ENCODE measurements around the gene NHERF2.
A peak's percentile ranks its signal among the peaks of the same experiment; 100 is the strongest.

Gene NHERF2

DNA sequence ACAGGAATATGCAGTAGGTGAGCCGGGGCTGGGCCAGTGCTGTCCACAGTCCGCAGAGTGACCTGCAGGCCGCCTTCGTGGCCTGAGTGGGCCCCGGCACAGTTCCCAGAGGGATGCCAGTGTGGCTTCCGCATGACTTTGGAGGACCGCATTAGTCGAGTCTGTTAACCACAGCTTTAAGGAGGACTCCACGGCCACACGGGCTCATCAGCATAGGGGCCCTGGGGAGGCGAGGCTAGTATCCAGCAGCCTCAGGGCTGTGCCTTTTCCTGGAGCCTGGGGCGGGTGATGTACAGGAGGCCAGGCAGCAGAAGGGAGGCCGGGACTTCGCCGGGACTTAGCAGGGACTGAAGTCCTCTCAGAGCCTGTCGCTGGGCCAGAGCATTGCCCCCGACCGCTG lies 34.3 kb downstream of the NHERF2 start:
- DNase-seq (ENCODE audit: low spot score) = no peak

DNA sequence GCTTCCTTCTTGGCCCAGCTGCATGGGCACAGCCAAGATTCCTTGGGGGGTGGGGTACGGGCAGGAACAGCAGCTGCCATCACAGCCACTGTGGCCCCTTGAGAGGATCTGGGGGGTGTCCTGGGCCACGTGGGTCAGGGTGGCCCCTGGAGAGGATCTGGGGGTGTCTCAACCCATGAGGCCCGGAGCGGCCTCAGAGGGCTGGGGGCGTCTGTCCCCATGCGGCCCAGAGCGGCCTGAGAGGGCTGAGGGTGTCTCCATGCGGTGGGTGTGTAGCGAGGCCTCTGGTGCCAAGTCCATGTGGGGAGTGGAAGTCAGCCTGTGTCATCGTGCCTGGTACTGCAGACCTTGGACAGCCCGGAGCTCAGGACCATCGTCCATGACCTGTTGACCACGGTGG lies 34.8 kb downstream of the NHERF2 start:
- no peak for DNase-seq (ENCODE audit: low spot score)

DNA sequence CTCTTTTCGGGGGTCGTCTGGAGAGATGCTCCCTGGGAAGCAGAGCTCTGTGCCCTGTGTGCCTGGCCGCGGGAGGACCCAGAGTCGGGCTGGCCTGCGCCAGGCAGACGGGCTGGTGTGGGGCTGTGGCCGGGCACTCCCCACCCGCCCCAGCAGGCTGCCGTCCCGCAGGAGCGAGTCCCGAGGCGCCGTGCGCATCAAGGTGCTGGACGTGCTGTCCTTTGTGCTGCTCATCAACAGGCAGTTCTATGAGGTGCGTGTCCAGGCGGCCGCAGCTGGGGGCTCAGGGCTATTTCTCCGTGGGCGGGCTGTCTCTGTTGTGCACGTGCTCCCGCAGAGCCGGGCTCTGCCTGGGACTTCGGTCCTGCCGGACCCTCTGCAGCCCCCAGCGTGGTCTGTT lies 36.1 kb downstream of the NHERF2 start:
- no peak for DNase-seq (ENCODE audit: low spot score)

GRCh38 chr16:2063861-2064260 lies 37.2 kb downstream of the NHERF2 start:
- no peak for DNase-seq (ENCODE audit: low spot score)

GRCh38 chr16:2064368-2064945 lies 37.8 kb downstream of the NHERF2 start:
- no peak for DNase-seq (ENCODE audit: low spot score)

DNA sequence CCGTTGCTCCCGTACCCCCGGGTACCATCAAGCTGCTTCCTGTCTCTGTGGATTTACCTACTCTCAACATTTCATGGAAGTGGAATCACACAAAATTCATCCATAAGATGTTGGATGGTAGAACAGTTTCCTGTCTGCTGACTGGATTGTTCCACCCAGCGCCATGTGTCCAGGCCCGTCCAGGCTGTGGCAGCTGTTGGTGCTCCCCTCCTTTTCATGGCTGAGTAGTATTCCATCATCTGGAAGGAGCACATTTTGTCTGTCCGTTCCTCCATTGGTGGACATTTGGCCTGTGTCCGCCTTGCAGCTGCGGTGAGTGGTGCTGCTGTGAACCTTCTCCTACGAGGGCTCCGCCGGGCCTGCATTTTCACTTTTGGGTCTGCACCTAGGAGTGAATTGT lies 39.4 kb downstream of the NHERF2 start:
- DNase-seq (ENCODE audit: low spot score) = no peak

GRCh38 chr16:2070576-2071453 lies 44.1 kb downstream of the NHERF2 start:
- DNase-seq (ENCODE audit: low spot score) = no peak

- DNase-seq (ENCODE audit: low spot score) = peak; percentile 18
These were observed 44.9 kb downstream of the NHERF2 start for GRCh38 chr16:2071454-2072202.

DNA sequence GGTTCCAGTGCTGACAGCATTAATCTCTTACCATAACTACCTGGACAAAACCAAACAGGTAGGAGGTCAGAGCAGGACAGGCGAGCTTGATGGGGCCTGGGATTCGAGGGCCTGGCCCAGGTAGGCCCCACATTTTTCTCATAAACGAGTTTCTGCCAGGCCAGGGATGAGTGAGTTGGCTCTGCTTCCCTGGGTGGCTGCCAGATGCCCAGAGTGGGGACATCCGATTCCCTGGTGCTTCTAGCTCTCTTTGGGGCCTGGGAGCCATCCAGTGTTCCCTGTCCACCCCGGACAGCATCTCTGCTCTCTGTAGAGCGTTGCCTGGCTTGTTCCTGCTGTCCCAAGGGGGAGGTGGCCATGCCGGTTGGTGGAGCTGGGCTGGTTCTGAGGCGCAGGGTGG lies 46.2 kb downstream of the NHERF2 start:
- DNase-seq (ENCODE audit: low spot score) = no peak

DNA sequence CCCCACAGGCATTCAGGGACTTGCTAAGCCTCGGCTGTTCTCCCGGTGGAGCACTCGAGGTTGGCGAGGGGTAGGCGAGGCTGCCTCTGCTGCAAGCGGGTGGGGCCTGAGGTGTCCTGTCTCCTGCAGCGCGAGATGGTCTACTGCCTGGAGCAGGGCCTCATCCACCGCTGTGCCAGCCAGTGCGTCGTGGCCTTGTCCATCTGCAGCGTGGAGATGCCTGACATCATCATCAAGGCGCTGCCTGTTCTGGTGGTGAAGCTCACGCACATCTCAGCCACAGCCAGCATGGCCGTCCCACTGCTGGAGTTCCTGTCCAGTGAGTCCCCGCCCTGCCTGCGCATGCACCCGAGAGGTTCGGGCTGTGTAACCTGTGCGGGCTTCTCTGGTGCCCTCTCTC lies 47.4 kb downstream of the NHERF2 start:
- DNase-seq (ENCODE audit: low spot score) = no peak

- no peak for DNase-seq (ENCODE audit: low spot score)
These were observed 48.9 kb downstream of the NHERF2 start for GRCh38 chr16:2075631-2076030.

- DNase-seq (ENCODE audit: low spot score) = no peak
These were observed 49.6 kb downstream of the NHERF2 start for GRCh38 chr16:2076072-2076865.

DNA sequence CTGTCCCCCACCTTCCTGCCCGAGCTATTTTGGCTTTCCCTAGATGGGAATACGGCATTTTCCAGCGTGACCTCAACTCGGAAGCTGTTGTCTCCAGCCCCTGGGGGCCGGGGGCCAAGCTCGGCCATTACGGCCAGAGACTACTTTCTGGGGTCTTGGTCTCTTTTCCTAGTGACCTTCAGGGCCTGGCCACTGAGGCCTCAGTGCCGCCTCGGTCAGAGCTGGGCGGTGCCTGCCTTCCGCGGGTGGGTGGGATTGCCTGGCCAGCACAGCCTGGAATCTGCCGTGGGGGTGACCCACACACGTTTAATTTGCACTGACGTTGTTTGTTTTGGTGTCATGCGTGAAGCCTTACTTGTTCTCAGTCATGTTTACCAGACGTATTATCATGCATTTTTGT lies 50.3 kb downstream of the NHERF2 start:
- DNase-seq (ENCODE audit: low spot score) = no peak

- no peak for DNase-seq (ENCODE audit: low spot score)
These were observed 51.0 kb downstream of the NHERF2 start for GRCh38 chr16:2077696-2078095.

DNA sequence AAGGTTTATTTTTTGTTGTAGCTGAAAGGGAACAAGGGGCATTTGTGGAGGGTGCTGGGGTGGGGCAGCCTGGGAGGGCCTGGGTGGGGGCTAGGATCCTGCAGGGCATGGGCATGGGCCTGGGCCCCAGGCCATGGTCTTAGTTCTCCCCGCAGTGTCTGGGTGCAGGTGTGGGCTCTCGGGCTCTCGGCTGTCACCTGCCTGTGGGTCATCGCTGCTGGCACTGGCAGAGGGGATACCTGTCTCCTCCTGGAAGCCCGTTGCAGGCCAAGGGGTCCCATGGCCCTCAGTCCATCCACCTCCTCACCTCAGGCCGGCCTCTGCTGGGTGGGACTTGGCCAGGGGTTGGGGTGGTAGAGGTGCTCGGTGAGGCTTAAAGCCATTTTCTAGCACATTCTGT lies 51.4 kb downstream of the NHERF2 start:
- DNase-seq (ENCODE audit: low spot score) = no peak

- no peak for DNase-seq (ENCODE audit: low spot score)
These were observed 52.0 kb downstream of the NHERF2 start for GRCh38 chr16:2078691-2079090.

DNA sequence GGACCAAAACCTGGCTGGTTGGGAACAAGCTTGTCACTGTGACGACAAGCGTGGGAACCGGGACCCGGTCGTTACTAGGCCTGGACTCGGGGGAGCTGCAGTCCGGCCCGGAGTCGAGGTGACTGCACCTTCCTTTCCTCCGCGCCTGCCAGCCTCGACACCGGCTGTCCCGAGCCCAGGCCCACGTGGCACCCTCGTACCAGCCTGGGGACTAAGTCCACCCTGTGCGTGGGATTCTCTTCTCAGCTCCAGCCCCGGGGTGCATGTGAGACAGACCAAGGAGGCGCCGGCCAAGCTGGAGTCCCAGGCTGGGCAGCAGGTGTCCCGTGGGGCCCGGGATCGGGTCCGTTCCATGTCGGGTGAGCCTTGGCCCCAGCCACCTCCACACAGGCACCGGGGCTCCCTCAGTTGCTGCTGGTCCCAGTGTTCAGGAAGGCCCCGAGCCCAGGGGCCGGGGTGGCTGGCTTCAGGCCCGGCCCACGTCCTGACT lies 52.7 kb downstream of the NHERF2 start:
- DNase-seq (ENCODE audit: low spot score) = no peak

DNA sequence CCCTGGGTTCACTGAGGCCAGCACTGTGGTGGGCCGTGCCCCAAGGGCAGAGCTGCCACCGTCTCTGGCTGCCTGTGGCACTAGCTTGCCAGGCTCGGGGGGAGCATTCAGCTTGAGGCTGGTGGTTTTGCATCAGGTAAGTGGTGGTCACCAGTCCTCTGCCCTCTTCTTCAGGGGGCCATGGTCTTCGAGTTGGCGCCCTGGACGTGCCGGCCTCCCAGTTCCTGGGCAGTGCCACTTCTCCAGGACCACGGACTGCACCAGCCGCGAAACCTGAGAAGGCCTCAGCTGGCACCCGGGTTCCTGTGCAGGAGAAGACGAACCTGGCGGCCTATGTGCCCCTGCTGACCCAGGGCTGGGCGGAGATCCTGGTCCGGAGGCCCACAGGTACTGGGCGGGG lies 53.3 kb downstream of the NHERF2 start:
- DNase-seq (ENCODE audit: low spot score) = no peak

- DNase-seq (ENCODE audit: low spot score) = peak; percentile 14
These were observed 54.7 kb downstream of the NHERF2 start for GRCh38 chr16:2081201-2082084.

GRCh38 chr16:2082171-2082982 lies 55.7 kb downstream of the NHERF2 start:
- peak; percentile 81 for DNase-seq (ENCODE audit: low spot score)
